GM23338 (cell line): Measurements from ENCODE around the gene FARS2. TPM values are rescaled to one million over a fixed set of nuclear protein-coding genes. Genes with fewer than 3 reads are reported as not detected.

Experiments used
- ATAC-seq: fragments of 200-7000 bp; cut with Tn5 transposase; 3 replicates; pipeline ENCODE4 v1.9.1; 2020
- DNase-seq: peaks from one replicate; pipeline ENCODE4 v3.0.0-alpha.2; 2015; ENCODE audit warnings: low spot score
- H2AFZ ChIP-seq: fragments of 200-600 bp; sonication (generic); 2 replicates; pipeline ENCODE4 v1.8.0; 2016; ENCODE audit warnings: antibody characterized with exemption, mild to moderate bottlenecking, moderate library complexity
- H3F3A ChIP-seq: fragments of 200-600 bp; sonication (generic); replicated peaks from 2 replicates; pipeline ENCODE4 v1.8.0; 2017; ENCODE audit warnings: antibody characterized with exemption, mixed run types, low read depth
- H3K27ac ChIP-seq: fragments of 200-600 bp; sonication (generic); 2 replicates; pipeline ENCODE4 v1.6.1; 2016; ENCODE audit warnings: low read depth
- H3K27me3 ChIP-seq: fragments of 200-600 bp; sonication (generic); 2 replicates; pipeline ENCODE4 v1.8.0; 2016; ENCODE audit warnings: mild to moderate bottlenecking, mixed run types, moderate library complexity; ENCODE audit not compliant: insufficient read depth
- H3K36me3 ChIP-seq: fragments of 200-600 bp; sonication (generic); 2 replicates; pipeline ENCODE4 v1.8.0; 2016; ENCODE audit warnings: mild to moderate bottlenecking; ENCODE audit not compliant: insufficient read depth
- H3K4me1 ChIP-seq: fragments of 200-600 bp; sonication (generic); 2 replicates; pipeline ENCODE4 v1.8.0; 2016; ENCODE audit warnings: mild to moderate bottlenecking, moderate library complexity; ENCODE audit not compliant: insufficient read depth
- H3K4me2 ChIP-seq: fragments of 200-600 bp; sonication (generic); 2 replicates; pipeline ENCODE4 v1.7.1; 2017; ENCODE audit warnings: mixed run types
- H3K4me3 ChIP-seq: fragments of 200-600 bp; sonication (generic); 2 replicates; pipeline ENCODE4 v1.6.1; 2016; ENCODE audit warnings: mixed run types
- H3K79me2 ChIP-seq: fragments of 200-600 bp; sonication (generic); replicated peaks from 2 replicates; pipeline ENCODE4 v1.8.0; 2017; ENCODE audit warnings: mild to moderate bottlenecking; ENCODE audit not compliant: insufficient read depth
- H3K9me2 ChIP-seq: fragments of 200-600 bp; sonication (generic); 2 replicates; pipeline ENCODE4 v1.8.0; 2017; ENCODE audit not compliant: insufficient read depth
- H4K20me1 ChIP-seq: fragments of 200-600 bp; sonication (generic); replicated peaks from 2 replicates; pipeline ENCODE4 v1.8.0; 2017; ENCODE audit warnings: mild to moderate bottlenecking; ENCODE audit not compliant: insufficient read depth
- H3K27ac Mint-ChIP-seq: 2 replicates; pipeline ENCODE4 v1.8.0; 2020; ENCODE audit warnings: inconsistent platforms, mild to moderate bottlenecking, moderate library complexity, mixed read lengths
- H3K27me3 Mint-ChIP-seq: 3 replicates; pipeline ENCODE4 v1.8.0; 2022; ENCODE audit warnings: low read depth, mild to moderate bottlenecking, moderate library complexity, mixed read lengths, inconsistent platforms; ENCODE audit not compliant: insufficient read depth, poor library complexity
- H3K36me3 Mint-ChIP-seq: 3 replicates; pipeline ENCODE4 v1.8.0; 2021; ENCODE audit warnings: low read depth, mild to moderate bottlenecking, inconsistent platforms, moderate library complexity, mixed read lengths
- H3K4me1 Mint-ChIP-seq: 3 replicates; pipeline ENCODE4 v1.8.0; 2020; ENCODE audit warnings: mild to moderate bottlenecking, inconsistent platforms, mixed read lengths
- H3K4me3 Mint-ChIP-seq: 3 replicates; pipeline ENCODE4 v1.8.0; 2021; ENCODE audit warnings: moderate library complexity, mild to moderate bottlenecking, inconsistent platforms, mixed read lengths
- H3K9me3 Mint-ChIP-seq: 3 replicates; pipeline ENCODE4 v1.8.0; 2020; ENCODE audit warnings: moderate library complexity, mild to moderate bottlenecking, inconsistent platforms, mixed read lengths
- CREB1 ChIP-seq: fragments of 250-450 bp; sonication (Bioruptor Pico); IDR thresholded peaks from 2 replicates; pipeline ENCODE4 v1.5.0; 2020; ENCODE audit warnings: low read depth, mild to moderate bottlenecking, moderate library complexity
- EZH2 ChIP-seq: fragments of 200-600 bp; sonication (generic); IDR thresholded peaks from one replicate; pipeline ENCODE4 v1.8.0; 2017; ENCODE audit warnings: antibody characterized with exemption, mild to moderate bottlenecking, low read depth; ENCODE audit not compliant: unreplicated experiment
- EZH2phosphoT487 ChIP-seq: fragments of 200-600 bp; sonication (generic); IDR thresholded peaks from one replicate; pipeline ENCODE4 v1.8.1; 2018; ENCODE audit warnings: antibody characterized with exemption; ENCODE audit not compliant: unreplicated experiment
- JUNB ChIP-seq: IDR thresholded peaks from one replicate; pipeline ENCODE4 v1.6.1; 2016; ENCODE audit warnings: antibody characterized with exemption; ENCODE audit not compliant: unreplicated experiment
- REST ChIP-seq: IDR thresholded peaks from one replicate; pipeline ENCODE4 v1.6.1; 2018; ENCODE audit warnings: antibody characterized with exemption; ENCODE audit not compliant: unreplicated experiment
- STAT1 ChIP-seq: IDR thresholded peaks from one replicate; pipeline ENCODE4 v1.6.1; 2016; ENCODE audit warnings: antibody characterized with exemption; ENCODE audit not compliant: unreplicated experiment
- ZNF114 ChIP-seq: fragments of 250-450 bp; sonication (Bioruptor Pico); IDR thresholded peaks from 2 replicates; pipeline ENCODE4 v1.5.0; 2020; ENCODE audit warnings: mild to moderate bottlenecking, moderate library complexity
- ZNF331 ChIP-seq: fragments of 250-450 bp; sonication (Bioruptor Pico); IDR thresholded peaks from 2 replicates; pipeline ENCODE4 v1.5.0; 2020; ENCODE audit warnings: low read depth, mild to moderate bottlenecking, moderate library complexity
- polyA plus RNA-seq: library from polyadenylated mRNA; unstranded; fragments of >200 nt; fragmentation: Nextera tagmentation; extraction: Ambion mirVana; gene quantifications from 2 replicates; pipeline ENCODE4 v1.2.1, GENCODE V29; 2016
- total RNA-seq: library from RNA; depleted of rRNA; stranded (reverse); fragments of >200 nt; shearing (Covaris generic); gene quantifications from 2 replicates; pipeline ENCODE4 v1.2.3, GENCODE V29; 2014
- TF ChIP-seq, protein P1 (sequence below), 2 experiments: fragments of 200-600 bp in 1 of 2; sonication (generic) in 1 of 2; conservative IDR thresholded peaks; 2 replicates each; pipeline versions ENCODE4 v1.5.1 to v1.6.1; 2016 to 2017; ENCODE audit warnings: antibody characterized with exemption in 2 of 2, low read depth in 2 of 2, mild to moderate bottlenecking in 2 of 2, moderate library complexity in 1 of 2
- TF ChIP-seq, protein P2 (sequence below): fragments of 250-450 bp; sonication (Bioruptor Pico); IDR thresholded peaks from 2 replicates; pipeline ENCODE4 v1.5.0; 2020; ENCODE audit warnings: mild to moderate bottlenecking, moderate library complexity

FARS2 gene
- total and polyA plus RNA-seq, 2 experiments from 2014 or later, result 7.6 to 19.0 TPM

DNA sequence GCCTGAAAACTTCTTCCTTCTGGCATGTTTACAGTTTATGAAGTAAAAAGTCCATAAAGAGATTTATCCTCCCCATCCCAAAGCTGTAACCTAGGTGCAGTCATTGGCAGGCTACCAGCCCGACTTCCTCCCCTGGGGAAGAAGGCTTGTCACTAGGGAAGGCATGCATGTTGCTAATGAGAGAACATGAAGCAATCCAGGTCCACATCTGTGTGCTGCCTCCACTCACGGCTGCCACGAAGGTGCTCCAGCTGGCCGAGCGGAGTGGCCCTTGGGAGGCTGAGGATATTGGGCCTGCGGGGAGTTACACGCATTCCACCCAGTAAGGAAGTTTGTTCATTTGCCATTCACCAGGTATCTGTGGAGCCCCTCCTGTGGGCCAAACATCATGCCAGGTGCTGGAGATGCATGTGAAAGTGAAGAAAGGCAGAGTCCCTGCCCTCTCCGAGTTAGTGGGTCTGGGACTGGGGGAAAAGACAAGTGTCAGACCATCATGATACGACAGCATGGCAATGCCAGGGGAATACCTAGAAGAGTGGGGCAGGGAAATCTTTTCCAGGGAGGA, 488.4 kb downstream of the FARS2 start:
- peaks cover 15% of the 10 kb centered on the region for H3K9me3 Mint-ChIP-seq
- peaks cover 17% of the 10 kb centered on the region for H3K36me3 Mint-ChIP-seq
- H3K4me1 ChIP-seq, result peaks cover 3% of the 10 kb centered on the region; the same call in 1 of the 2 replicates
- TF ChIP-seq CREB1 (CRISPR knock-in tag) (no peak), EZH2 (no peak), ZNF331 (CRISPR knock-in tag) (no peak), EZH2phosphoT487 (no peak), JUNB (no peak), REST (no peak), ZNF114 (CRISPR knock-in tag) (no peak), STAT1 (no peak)
- TF ChIP-seq, protein P1, sequence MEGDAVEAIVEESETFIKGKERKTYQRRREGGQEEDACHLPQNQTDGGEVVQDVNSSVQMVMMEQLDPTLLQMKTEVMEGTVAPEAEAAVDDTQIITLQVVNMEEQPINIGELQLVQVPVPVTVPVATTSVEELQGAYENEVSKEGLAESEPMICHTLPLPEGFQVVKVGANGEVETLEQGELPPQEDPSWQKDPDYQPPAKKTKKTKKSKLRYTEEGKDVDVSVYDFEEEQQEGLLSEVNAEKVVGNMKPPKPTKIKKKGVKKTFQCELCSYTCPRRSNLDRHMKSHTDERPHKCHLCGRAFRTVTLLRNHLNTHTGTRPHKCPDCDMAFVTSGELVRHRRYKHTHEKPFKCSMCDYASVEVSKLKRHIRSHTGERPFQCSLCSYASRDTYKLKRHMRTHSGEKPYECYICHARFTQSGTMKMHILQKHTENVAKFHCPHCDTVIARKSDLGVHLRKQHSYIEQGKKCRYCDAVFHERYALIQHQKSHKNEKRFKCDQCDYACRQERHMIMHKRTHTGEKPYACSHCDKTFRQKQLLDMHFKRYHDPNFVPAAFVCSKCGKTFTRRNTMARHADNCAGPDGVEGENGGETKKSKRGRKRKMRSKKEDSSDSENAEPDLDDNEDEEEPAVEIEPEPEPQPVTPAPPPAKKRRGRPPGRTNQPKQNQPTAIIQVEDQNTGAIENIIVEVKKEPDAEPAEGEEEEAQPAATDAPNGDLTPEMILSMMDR (conservative IDR thresholded peaks at IDR 0.05; ENCODE audit: low read depth in 2 of 2), result no peak
- TF ChIP-seq, protein P2, sequence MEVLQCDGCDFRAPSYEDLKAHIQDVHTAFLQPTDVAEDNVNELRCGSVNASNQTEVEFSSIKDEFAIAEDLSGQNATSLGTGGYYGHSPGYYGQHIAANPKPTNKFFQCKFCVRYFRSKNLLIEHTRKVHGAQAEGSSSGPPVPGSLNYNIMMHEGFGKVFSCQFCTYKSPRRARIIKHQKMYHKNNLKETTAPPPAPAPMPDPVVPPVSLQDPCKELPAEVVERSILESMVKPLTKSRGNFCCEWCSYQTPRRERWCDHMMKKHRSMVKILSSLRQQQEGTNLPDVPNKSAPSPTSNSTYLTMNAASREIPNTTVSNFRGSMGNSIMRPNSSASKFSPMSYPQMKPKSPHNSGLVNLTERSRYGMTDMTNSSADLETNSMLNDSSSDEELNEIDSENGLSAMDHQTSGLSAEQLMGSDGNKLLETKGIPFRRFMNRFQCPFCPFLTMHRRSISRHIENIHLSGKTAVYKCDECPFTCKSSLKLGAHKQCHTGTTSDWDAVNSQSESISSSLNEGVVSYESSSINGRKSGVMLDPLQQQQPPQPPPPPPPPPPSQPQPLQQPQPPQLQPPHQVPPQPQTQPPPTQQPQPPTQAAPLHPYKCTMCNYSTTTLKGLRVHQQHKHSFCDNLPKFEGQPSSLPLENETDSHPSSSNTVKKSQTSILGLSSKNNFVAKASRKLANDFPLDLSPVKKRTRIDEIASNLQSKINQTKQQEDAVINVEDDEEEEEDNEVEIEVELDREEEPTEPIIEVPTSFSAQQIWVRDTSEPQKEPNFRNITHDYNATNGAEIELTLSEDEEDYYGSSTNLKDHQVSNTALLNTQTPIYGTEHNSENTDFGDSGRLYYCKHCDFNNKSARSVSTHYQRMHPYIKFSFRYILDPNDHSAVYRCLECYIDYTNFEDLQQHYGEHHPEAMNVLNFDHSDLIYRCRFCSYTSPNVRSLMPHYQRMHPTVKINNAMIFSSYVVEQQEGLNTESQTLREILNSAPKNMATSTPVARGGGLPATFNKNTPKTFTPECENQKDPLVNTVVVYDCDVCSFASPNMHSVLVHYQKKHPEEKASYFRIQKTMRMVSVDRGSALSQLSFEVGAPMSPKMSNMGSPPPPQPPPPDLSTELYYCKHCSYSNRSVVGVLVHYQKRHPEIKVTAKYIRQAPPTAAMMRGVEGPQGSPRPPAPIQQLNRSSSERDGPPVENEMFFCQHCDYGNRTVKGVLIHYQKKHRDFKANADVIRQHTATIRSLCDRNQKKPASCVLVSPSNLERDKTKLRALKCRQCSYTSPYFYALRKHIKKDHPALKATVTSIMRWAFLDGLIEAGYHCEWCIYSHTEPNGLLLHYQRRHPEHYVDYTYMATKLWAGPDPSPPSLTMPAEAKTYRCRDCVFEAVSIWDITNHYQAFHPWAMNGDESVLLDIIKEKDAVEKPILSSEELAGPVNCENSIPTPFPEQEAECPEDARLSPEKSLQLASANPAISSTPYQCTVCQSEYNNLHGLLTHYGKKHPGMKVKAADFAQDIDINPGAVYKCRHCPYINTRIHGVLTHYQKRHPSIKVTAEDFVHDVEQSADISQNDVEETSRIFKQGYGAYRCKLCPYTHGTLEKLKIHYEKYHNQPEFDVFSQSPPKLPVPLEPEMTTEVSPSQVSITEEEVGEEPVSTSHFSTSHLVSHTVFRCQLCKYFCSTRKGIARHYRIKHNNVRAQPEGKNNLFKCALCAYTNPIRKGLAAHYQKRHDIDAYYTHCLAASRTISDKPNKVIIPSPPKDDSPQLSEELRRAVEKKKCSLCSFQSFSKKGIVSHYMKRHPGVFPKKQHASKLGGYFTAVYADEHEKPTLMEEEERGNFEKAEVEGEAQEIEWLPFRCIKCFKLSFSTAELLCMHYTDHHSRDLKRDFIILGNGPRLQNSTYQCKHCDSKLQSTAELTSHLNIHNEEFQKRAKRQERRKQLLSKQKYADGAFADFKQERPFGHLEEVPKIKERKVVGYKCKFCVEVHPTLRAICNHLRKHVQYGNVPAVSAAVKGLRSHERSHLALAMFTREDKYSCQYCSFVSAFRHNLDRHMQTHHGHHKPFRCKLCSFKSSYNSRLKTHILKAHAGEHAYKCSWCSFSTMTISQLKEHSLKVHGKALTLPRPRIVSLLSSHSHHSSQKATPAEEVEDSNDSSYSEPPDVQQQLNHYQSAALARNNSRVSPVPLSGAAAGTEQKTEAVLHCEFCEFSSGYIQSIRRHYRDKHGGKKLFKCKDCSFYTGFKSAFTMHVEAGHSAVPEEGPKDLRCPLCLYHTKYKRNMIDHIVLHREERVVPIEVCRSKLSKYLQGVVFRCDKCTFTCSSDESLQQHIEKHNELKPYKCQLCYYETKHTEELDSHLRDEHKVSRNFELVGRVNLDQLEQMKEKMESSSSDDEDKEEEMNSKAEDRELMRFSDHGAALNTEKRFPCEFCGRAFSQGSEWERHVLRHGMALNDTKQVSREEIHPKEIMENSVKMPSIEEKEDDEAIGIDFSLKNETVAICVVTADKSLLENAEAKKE (CRISPR knock-in tag), result no peak
- H4K20me1 ChIP-seq, result no peaks in the 10 kb centered on the region
- peaks cover 8% of the 10 kb centered on the region; the same call in 1 of the 2 replicates for H3K9me2 ChIP-seq
- ATAC-seq (no peak), DNase-seq (no peak)
- H3K79me2 ChIP-seq, result no peaks in the 10 kb centered on the region
- no peaks in the 10 kb centered on the region for H3K27me3 ChIP-seq
- H3K4me2 ChIP-seq, result no peak overlapping the region
- peaks cover 19% of the 10 kb centered on the region for H3K4me1 Mint-ChIP-seq
- H3K27ac Mint-ChIP-seq, result no peak overlapping the region
- H3K4me3 ChIP-seq, result no peak overlapping the region
- no peak overlapping the region for H3K27ac ChIP-seq
- peaks cover 11% of the 10 kb centered on the region for H3K27me3 Mint-ChIP-seq
- no peak overlapping the region for H3K4me3 Mint-ChIP-seq
- no peaks in the 10 kb centered on the region for H3K36me3 ChIP-seq
- H3F3A ChIP-seq, result no peaks in the 10 kb centered on the region
- no peak overlapping the region for H2AFZ ChIP-seq
